ENCODE data around the gene CDHR2.
"Not testable (repeated sequence)": the region's sequence is repeated elsewhere in the genome, so short reads cannot be mapped to it uniquely, and the experiment has no call there.

The CDHR2 gene

DNA sequence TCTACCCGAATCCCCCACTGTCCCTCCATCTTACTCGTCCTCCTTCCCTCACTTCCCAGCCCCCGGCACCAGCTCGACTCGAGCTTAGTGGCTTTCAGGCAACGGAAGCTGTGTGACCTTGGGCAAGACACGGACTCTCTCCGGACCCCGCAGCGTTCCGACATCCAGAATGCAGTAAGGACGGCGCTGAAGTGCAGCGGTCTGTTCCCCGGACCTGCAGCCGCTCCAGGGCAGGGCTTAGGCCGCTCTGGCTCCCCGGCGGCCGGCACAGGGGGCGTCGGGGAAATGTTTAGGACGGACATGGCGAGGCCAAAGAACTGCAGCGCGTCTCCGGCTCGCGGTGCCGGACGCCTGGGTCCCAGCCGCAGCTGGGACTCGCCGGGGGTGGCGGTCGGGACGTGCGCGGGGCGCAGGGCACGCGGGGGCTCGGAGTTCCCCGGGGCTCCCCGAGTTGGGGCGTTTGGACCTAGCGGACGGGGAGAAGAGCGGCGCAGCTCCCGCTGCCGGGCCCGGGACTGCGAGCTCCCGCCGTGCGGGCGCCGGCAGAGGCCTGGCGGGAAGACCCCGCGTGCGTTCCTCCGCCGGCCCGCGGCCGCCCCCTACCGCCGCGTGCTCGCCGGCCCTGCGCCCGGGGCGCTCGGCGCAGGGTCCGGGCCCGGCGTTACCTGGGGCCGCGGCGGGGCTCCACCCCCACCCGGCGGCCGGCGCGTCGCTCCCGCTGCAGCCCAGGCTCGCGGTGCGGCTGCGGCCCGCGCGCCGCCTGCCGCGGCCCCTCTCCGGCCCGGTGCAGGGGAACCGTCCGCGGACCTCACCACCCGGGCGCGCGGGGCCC is 6.3 kb upstream of the CDHR2 start:
- no peak for DNase-seq

DNA sequence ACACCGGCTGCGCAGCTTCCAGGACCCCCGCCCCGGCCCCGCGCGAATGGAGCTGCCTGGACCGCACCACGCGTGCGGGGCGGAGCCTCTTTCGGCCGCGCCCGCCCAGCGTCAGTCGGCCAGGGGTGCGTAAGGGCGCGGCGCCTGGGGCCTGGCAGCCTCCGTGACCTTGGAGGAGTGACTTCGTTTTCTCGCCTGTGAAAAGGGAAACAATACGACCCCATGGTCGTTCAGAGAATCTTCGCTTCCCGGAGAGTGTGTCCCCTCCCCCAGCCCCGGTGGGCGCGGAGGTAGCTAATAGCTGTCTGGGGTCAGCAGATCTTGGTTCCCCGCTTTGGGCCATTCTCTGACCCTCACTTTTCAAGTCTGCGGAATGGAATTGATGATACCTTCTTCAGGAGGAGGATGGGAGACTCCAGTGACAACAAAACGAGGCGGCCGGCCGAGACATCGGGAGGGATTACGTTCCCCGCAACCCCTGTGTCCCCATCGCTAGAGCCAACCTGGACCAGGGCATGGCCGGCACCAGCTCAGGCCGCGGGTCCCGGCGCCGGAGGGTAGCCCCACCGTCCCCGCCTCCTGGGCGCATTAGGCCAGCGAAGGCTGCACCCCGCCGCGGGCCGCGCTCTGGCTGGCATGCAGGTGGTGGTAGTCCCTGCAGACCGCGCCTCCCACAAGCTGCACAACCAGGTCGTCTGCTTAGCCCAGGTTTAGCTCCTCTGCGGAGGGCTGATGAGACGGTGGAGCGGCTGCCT is 5.5 kb upstream of the CDHR2 start:
- peak; percentile 73 for DNase-seq

DNA sequence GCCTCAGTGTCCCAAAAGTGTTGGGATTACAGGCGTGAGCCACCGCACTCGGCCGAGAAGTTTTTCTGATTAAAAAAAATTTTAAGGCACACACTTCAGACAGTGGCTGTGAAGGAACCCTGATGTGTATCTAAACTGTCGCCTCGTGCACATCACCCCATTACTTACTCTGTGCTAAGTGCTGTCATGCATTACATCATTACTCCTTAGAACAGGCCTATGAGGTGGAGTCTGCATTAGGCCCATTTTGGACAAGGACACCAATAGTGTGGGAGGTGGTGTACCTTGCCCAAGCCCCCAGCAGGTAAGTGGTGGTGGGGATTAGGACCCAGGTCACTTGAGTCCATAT is 3.8 kb upstream of the CDHR2 start:
- no peak for DNase-seq

DNA sequence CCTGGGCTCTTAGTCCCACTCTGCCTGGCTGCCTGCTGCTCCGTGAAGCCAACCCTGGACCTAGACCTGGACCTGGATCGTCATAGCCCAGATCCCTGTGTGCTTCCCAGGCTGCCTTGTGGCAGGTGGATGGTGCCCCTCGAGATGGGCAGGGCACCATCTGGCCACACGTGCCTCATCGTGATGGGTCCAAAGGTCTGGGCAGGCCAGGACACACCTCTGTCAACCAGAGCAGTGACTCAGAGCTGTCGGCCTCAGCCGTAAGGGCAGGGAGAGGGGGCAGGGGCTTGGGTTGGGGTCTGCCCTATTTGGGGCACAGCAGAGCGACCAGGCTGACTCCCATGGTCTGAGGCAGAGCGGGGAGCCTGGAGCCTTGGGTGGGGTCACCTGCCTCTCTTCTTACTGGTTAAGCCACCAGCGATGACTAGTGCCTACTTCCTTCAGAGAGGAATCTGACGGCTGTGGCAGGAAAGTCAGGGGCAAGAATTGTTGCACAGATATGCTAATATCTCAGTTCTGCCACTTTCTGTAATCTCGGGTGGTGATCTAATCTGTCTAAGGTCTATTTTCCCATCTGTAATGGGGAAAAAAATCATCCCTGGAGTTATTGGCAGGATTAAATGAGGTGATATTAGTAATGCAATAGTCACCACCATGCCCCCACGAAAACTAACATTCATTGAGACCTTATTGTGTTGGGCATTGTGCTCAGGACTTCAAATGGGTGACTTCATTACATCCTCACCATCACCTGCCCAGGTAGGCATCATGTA is 3.2 kb upstream of the CDHR2 start:
- no peak for DNase-seq

DNA sequence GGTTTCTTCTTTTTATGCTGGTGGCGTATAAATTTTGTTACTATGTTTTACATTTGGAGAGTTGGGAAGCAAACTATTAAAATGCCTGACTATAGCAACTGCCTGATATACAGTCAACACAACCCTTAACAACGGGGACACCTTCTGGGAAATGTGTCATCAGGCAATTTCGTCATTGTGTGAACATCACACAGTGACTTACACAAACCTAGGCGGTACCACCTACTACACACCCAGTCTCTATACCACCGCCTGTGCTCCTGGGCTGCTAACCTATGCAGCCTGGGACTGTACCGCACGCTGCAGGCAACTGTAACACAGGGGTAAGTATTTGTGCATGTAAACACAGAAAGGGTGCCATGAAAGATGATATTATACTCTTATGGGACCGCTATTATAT is 1.3 kb upstream of the CDHR2 start:
- peak; percentile 30 for DNase-seq

DNA sequence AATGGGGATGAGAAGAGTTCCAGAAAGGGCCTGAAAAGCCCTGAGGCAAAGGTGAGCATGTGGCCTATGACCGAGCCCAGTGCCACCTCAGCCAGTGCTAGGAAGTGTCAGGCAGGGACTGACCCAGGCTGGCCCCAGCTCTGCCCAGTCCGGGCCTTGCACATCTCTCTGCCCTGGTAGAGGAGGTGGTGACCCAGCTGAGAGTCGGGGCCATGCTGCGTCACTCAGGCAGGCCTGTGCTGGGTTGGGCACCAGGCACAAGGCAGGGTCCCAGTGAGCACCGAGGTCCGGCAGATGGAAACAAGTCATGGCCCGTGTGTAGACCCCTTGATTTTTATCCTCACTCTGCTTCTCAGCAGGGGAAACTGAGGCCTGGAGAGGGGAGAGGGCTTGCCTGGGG is 729 bp downstream of the CDHR2 start:
- no peak for DNase-seq

DNA sequence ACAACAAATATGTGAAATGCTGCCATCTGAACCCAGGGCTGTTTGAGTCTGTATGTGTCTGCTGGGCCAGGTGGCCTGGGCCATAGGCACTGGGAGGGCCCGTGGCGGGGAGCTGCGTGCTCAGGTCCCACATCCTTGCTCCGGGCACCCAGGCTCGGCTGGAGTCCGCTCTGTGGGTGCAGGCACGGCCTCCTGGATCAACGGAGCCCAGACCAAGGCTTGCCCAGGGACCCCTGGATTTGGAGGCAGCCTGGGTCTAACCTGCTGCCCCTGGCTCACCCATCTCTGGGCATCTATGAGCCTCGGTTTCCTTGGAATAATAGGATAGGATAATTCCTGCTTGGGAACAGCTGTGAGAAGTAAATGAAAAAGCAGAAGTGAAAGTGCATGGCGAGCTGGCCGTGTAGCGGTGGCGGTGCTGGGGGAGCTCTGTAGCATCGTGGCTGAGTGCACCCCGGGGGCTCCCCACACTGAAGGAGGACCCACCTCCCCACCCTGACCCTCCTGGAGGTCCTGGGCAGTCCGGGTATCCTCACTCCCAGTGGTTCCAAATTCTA is 1.2 kb downstream of the CDHR2 start:
- DNase-seq: no peak

DNA sequence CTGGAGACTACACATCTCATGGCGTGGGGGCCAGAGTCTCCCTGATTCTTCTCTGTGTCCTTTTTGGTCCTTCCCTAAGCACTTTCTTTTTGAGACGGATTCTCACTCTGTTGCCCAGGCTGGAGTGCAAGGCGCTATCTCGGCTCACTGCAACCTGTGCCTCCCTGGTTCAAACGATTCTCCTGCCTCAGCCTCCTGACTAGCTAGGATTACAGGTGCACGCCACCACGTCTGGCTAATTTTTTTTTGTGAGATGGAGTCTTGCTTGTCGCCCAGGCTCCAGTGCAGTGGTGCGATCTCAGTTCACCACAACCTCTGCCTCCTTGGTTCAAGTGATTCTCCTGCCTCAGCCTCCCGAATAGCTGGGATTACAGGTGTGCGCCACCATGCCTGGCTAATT is 1.8 kb downstream of the CDHR2 start:
- DNase-seq: not testable (repeated sequence)

DNA sequence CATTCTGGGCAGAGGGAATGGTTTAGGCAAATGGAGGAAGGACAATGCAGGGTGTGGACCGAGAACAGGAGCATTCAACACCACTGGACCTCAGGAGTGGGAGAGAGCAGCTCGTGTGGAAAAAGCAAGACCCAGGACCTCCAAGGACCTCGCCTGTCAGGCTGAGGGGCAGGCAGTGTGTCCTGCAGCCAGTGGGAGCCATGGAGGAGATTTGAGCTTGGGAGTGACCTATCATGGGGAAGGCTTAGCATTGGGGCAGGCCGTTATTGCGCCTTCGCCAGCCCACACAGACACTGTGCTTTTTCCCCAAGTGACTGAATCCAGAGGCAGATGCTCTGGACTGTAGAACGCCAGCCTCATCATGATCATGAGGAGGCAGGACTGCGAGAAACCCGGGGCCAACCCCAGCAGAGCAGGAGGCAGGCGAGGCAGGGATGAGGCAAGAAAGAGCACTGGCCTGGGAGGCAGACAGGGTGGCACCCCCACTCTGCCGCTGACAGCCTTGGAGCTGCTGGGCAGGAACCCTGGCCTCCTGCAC is 3.3 kb downstream of the CDHR2 start:
- no peak for DNase-seq

DNA sequence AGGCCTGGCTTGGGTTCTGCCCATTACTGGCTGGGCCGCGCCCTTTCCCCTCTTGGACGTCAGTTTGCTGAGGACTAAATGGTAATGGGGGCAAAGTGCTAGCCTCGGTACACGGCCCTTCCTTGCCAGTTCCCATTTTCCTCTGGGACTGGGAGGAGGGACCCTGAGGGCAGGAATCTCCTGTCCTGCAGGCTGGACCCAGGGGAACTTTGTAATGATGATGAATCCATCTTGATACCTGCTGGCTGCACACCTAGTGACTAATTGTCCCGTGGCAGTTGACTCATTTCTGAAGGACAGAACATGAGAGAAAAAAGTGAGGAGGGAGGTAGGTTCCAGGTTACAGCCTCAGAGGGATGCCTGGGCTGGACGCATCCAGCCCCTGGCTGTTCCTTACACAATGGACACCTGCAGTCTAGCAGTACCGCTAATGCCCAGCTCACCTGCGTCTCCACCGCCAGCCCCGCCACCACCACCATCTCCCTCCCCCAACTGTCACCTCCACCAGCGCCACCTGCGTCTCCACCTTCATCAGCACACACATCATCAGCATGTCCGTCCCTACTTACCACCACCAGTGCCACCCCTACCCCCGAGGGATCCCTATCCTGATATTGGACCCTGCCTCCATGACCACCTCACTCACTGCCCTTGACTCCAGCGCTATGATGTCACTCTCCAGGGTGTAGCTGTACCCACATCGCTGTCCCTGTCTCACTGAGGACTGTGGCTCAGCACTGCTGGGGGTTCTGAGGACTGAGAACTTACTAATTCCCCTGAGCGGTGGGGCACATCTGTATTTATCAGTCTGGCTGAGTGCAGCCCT is 4.3 kb downstream of the CDHR2 start:
- no peak for DNase-seq

DNA sequence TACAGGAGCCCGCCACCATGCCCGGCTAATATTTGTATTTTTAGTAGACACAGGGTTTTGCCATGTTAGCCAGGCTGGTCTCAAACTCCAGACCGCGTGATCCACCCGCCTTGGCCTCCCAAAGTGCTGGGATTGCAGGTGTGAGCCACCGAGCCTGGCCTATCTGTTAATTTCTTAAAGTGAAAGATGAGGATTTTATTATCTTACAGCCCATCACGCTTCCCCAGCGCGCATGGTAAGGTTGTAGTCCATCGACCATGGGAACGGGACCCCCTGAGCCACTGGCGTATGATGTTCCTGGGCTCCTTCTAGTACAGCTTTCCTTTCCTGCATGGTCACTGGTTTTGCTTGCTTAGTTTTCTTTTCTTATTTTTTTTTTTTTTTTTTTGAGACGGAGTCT is 8.7 kb downstream of the CDHR2 start:
- DNase-seq: no peak

DNA sequence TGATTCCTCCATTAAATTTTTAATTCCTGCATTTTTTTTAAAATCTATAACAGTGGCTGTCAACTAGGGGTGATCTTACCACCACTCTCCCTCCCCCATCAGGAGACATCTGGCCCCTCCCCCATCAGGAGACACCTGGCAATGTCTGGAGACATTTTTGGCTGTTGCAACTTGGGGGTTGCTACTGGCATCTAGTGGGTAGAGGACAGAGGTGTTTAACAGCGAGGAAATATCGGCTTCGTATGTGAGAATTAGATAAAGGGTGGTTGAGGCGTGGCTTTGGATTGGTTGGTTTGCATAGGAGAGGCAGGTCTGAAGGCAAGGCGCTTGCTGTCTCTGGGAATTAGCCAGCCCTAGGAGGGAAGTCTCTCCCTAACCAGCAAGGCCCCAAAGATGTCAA is 10.5 kb downstream of the CDHR2 start:
- no peak for DNase-seq

DNA sequence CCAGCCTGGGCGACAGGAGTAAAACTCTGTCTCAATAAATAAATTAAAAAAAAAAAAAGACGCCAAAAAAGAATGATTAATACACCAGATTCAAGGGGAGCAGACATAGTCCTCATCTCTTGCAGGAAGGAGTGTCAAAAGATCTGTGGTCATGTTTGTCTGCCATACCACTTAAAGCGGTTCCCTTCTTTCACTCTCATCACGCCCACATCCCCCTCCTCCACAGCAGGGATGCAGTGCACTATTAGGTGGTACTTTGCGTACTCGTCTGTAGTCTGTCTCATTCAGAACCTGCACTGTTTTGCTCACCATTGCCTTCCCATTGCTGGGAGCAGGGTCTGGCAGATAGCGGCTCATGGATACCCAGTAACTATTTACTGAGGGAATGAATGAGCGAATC is 11.2 kb downstream of the CDHR2 start:
- peak; percentile 40 for DNase-seq

DNA sequence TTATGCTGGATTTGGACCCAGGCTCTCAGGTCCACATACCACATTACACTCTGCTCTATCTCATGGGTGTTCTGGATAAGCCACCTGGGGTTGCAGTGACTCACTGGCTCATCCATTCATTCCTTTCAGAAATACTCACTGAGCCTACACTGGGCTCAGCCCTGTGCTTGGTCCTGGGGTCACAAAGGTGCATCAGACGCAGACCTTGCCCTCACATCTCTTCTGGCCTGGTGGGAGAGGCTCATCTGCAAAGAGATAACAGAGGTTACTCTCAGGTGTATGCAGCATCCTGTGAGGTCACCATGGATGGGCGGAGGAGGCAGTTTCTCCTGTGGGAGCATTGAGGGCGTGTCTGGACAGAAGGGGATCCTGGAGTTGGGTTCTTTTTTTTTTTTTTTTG is 12.1 kb downstream of the CDHR2 start:
- no peak for DNase-seq

DNA sequence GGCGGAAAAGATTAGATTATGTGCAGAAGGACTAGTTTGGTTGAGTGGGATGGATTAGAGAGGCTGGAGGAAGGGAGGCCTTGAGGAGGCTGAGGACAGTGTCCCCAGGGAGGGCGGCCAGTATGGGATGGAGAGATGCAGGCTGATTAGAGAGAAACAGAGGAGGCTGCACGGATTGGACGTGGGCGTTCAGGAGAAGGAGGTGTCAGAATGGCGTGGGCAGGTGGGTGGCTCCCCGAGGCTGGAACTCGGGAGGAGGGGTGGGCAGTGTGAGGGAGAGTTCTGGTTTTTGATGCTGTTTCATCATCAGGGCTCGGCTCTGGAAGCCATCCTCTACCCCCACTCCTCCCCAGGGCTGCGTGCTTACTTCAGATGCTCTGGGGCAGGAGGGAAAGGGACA is 13.0 kb downstream of the CDHR2 start:
- DNase-seq: no peak

DNA sequence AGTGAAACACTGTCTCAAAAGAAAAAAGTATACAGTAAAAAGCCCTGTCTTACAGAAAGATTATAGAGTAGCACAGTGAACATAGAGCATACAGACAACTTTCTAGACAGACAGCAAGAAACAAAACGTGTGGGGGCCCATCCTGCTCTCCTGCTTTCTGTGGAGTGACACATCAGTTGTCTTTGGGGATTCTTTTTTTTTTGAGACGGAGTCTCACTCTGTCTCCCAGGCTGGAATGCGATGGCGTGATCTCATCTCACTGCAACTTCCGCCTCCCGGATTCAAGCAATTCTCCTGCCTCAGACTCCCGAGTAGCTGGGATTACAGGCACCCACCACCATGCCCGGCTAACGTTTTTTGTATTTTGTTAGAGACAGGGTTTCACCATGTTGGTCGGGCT is 14.9 kb downstream of the CDHR2 start:
- no peak for DNase-seq

DNA sequence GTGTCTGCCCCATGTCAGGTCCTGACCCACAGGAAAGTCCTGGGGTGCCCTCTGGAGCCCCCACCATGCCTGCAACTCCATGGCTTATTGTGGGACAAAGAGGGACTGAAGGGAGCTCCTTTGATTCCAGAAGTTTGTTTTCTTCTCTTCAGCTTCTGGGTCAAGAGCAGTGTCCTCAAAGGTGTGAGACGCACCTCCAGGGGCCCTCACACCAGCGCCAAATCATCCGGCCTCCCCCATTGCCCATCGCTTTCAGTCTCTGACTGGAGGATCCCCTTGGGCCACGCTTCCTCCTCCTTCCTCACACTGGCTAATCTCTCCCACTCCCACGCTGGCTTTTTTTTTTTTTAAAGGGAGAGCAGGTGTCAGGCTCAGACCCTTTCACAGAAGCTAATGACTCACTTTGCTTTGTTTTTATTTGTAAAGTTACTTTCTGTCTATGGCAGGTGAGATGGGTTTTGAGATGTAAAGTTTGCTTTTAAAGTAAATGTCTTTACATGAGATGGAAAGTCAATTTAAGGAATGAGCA is 16.7 kb downstream of the CDHR2 start:
- no peak for DNase-seq

DNA sequence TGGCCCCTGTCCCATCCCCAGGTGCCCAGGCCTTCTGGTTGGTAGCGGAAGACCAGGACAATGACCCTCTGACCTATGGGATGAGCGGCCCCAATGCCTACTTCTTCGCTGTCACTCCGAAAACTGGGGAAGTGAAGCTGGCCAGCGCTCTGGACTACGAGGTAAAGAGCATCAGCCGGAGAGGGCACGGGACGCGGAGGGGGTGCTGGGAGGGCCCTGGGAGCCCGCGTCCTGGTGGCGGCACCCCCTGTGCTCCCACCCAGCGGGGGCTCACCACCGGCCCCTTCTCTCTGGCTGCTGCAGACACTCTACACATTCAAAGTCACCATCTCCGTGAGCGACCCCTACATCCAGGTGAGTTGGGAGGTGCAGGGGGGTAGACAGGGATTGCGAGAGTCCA is 19.5 kb downstream of the CDHR2 start:
- no peak for DNase-seq

DNA sequence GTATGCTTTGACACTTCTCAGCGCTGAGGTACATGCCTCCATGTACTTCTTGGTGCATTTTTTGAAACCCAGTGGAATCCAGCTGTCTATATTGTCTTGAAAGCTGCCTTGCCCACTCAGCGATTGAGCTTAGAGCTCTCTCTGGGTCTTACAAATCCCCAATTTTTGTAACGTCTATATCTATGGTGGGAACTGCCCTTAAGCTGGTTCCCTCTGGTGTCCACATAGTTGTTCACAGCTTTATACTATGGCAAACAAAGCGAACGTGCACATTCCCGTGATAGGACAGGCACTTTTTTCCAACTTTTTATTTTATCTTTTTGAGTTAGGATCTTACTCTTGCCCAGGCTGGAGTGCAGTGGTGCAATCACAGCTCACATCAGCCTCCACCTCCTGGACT is 20.9 kb downstream of the CDHR2 start:
- no peak for DNase-seq

DNA sequence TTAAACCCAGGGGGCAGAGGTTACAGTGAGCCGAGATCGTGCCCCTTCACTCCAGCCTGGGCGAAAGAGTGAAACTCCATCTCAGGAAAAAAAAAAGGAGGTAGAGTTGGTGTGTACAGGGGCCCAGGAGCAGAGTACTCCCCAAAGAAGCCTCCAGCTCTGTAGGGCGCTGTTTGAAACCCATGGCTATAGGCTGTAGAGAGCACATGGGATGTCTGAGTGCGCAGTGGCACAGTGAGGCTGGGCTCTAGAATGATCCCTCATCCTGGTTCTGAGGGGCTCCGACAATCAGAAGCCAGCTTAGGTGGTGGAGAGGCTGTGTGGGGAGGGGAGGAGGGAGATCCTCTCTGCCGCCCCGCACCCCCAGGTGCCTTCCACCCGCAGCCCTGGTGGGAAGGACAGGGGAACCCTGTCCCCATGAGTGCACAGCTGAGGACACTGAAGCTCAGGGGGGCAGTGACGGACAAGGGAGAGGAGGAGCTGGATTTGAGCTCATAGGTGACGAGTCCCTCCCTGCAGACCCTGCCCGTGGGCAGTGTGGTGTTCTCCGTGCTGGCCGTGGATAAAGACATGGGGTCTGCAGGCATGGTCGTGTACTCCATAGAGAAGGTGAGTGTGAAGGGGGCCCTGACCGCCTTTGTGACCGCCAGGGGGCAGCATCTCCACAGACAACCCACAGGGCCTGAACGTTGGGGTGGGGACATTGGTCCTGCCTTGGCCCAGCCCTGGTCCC is 24.6 kb downstream of the CDHR2 start:
- peak; percentile 84 for DNase-seq

DNA sequence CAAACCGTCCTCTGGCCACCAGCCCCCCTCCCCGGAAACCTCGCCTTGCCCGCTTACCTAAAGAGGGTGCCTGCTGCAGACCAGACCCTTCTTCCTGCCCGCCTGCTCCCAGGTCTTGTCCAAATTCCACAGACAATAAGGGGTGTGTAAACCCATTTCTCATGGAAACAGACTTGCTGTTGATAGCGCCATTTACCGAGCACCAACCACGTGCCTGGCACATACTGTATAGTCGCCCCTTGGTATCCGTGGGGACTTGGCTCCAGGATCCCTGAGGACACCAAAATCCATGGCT is 25.1 kb downstream of the CDHR2 start:
- DNase-seq: no peak

DNA sequence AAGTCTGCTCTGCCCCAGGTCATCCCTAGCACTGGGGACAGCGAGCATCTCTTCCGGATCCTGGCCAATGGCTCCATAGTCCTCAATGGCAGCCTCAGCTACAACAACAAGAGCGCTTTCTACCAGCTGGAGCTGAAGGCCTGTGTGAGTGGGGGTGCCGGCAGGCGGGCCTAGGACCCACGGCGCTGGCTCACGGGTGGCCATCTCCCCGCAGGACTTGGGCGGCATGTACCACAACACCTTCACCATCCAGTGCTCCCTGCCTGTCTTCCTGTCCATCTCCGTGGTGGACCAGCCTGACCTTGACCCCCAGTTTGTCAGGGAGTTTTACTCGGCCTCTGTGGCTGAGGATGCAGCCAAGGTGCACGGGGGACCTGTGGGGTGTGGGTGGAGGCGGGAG is 25.9 kb downstream of the CDHR2 start:
- no peak for DNase-seq
